GM23338 (cell line): ENCODE measurements around the gene DMD. TPM values are rescaled to one million over a fixed set of nuclear protein-coding genes. Genes with fewer than 3 reads are reported as not detected.

ENCODE experiments used
- EZH2 ChIP-seq: fragments of 200-600 bp; sonication (generic); IDR thresholded peaks from one replicate; pipeline ENCODE4 v1.8.0; 2017; ENCODE audit warnings: antibody characterized with exemption, mild to moderate bottlenecking, low read depth; ENCODE audit not compliant: unreplicated experiment
- EZH2phosphoT487 ChIP-seq: fragments of 200-600 bp; sonication (generic); IDR thresholded peaks from one replicate; pipeline ENCODE4 v1.8.1; 2018; ENCODE audit warnings: antibody characterized with exemption; ENCODE audit not compliant: unreplicated experiment
- JUNB ChIP-seq: IDR thresholded peaks from one replicate; pipeline ENCODE4 v1.6.1; 2016; ENCODE audit warnings: antibody characterized with exemption; ENCODE audit not compliant: unreplicated experiment
- NANOG ChIP-seq: IDR thresholded peaks from 2 replicates; pipeline ENCODE4 v1.6.1; 2016; ENCODE audit warnings: antibody characterized with exemption, borderline replicate concordance
- POLR2AphosphoS5 ChIP-seq: IDR thresholded peaks from 2 replicates; pipeline ENCODE4 v1.6.1; 2016; ENCODE audit warnings: antibody characterized with exemption, low read depth
- STAT1 ChIP-seq: IDR thresholded peaks from one replicate; pipeline ENCODE4 v1.6.1; 2016; ENCODE audit warnings: antibody characterized with exemption; ENCODE audit not compliant: unreplicated experiment
- ZNF114 ChIP-seq: fragments of 250-450 bp; sonication (Bioruptor Pico); IDR thresholded peaks from 2 replicates; pipeline ENCODE4 v1.5.0; 2020; ENCODE audit warnings: mild to moderate bottlenecking, moderate library complexity
- ZNF331 ChIP-seq: fragments of 250-450 bp; sonication (Bioruptor Pico); IDR thresholded peaks from 2 replicates; pipeline ENCODE4 v1.5.0; 2020; ENCODE audit warnings: low read depth, mild to moderate bottlenecking, moderate library complexity
- polyA plus RNA-seq: library from polyadenylated mRNA; unstranded; fragments of >200 nt; fragmentation: Nextera tagmentation; extraction: Ambion mirVana; gene quantifications from 2 replicates; pipeline ENCODE4 v1.2.1, GENCODE V29; 2016
- total RNA-seq: library from RNA; depleted of rRNA; stranded (reverse); fragments of >200 nt; shearing (Covaris generic); gene quantifications from 2 replicates; pipeline ENCODE4 v1.2.3, GENCODE V29; 2014
- TF ChIP-seq, protein P1 (sequence below): fragments of 250-450 bp; sonication (Bioruptor Pico); IDR thresholded peaks from 2 replicates; pipeline ENCODE4 v1.5.0; 2020; ENCODE audit warnings: mild to moderate bottlenecking, moderate library complexity
- TF ChIP-seq, protein P2 (sequence below): IDR thresholded peaks from one replicate; pipeline ENCODE4 v1.6.1; 2018; ENCODE audit warnings: antibody characterized with exemption; ENCODE audit not compliant: unreplicated experiment
- TF ChIP-seq, protein P3 (sequence below), 2 experiments: fragments of 200-600 bp in 1 of 2; sonication (generic) in 1 of 2; conservative IDR thresholded peaks; 2 replicates each; pipeline versions ENCODE4 v1.5.1 to v1.6.1; 2016 to 2017; ENCODE audit warnings: antibody characterized with exemption in 2 of 2, low read depth in 2 of 2, mild to moderate bottlenecking in 2 of 2, moderate library complexity in 1 of 2

DMD gene
- total and polyA plus RNA-seq, 2 experiments from 2014 or later = 4.5 to 7.6 TPM

DNA sequence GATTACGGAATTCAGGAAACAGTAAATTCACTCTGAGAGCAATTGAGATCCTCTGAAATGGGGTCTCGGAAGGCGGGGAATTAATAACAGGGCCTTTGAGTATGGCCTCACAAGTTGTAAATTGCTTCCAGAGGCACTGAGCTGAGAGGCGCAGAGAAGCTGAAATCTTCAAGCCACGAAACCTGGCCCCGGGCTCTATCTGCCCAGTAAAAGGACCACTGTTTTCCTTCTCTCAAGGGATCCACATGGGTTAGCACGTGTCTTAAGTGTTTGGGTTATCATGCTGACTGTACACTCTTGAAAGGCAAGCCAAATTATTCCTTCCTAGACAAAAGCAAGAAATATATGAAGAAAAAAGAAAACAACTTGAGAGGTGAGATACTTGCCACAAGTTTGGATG is 1126.6 kb downstream of the DMD start (continued):
- TF ChIP-seq, protein P1, sequence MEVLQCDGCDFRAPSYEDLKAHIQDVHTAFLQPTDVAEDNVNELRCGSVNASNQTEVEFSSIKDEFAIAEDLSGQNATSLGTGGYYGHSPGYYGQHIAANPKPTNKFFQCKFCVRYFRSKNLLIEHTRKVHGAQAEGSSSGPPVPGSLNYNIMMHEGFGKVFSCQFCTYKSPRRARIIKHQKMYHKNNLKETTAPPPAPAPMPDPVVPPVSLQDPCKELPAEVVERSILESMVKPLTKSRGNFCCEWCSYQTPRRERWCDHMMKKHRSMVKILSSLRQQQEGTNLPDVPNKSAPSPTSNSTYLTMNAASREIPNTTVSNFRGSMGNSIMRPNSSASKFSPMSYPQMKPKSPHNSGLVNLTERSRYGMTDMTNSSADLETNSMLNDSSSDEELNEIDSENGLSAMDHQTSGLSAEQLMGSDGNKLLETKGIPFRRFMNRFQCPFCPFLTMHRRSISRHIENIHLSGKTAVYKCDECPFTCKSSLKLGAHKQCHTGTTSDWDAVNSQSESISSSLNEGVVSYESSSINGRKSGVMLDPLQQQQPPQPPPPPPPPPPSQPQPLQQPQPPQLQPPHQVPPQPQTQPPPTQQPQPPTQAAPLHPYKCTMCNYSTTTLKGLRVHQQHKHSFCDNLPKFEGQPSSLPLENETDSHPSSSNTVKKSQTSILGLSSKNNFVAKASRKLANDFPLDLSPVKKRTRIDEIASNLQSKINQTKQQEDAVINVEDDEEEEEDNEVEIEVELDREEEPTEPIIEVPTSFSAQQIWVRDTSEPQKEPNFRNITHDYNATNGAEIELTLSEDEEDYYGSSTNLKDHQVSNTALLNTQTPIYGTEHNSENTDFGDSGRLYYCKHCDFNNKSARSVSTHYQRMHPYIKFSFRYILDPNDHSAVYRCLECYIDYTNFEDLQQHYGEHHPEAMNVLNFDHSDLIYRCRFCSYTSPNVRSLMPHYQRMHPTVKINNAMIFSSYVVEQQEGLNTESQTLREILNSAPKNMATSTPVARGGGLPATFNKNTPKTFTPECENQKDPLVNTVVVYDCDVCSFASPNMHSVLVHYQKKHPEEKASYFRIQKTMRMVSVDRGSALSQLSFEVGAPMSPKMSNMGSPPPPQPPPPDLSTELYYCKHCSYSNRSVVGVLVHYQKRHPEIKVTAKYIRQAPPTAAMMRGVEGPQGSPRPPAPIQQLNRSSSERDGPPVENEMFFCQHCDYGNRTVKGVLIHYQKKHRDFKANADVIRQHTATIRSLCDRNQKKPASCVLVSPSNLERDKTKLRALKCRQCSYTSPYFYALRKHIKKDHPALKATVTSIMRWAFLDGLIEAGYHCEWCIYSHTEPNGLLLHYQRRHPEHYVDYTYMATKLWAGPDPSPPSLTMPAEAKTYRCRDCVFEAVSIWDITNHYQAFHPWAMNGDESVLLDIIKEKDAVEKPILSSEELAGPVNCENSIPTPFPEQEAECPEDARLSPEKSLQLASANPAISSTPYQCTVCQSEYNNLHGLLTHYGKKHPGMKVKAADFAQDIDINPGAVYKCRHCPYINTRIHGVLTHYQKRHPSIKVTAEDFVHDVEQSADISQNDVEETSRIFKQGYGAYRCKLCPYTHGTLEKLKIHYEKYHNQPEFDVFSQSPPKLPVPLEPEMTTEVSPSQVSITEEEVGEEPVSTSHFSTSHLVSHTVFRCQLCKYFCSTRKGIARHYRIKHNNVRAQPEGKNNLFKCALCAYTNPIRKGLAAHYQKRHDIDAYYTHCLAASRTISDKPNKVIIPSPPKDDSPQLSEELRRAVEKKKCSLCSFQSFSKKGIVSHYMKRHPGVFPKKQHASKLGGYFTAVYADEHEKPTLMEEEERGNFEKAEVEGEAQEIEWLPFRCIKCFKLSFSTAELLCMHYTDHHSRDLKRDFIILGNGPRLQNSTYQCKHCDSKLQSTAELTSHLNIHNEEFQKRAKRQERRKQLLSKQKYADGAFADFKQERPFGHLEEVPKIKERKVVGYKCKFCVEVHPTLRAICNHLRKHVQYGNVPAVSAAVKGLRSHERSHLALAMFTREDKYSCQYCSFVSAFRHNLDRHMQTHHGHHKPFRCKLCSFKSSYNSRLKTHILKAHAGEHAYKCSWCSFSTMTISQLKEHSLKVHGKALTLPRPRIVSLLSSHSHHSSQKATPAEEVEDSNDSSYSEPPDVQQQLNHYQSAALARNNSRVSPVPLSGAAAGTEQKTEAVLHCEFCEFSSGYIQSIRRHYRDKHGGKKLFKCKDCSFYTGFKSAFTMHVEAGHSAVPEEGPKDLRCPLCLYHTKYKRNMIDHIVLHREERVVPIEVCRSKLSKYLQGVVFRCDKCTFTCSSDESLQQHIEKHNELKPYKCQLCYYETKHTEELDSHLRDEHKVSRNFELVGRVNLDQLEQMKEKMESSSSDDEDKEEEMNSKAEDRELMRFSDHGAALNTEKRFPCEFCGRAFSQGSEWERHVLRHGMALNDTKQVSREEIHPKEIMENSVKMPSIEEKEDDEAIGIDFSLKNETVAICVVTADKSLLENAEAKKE (CRISPR knock-in tag) = no peak
- TF ChIP-seq, protein P2, sequence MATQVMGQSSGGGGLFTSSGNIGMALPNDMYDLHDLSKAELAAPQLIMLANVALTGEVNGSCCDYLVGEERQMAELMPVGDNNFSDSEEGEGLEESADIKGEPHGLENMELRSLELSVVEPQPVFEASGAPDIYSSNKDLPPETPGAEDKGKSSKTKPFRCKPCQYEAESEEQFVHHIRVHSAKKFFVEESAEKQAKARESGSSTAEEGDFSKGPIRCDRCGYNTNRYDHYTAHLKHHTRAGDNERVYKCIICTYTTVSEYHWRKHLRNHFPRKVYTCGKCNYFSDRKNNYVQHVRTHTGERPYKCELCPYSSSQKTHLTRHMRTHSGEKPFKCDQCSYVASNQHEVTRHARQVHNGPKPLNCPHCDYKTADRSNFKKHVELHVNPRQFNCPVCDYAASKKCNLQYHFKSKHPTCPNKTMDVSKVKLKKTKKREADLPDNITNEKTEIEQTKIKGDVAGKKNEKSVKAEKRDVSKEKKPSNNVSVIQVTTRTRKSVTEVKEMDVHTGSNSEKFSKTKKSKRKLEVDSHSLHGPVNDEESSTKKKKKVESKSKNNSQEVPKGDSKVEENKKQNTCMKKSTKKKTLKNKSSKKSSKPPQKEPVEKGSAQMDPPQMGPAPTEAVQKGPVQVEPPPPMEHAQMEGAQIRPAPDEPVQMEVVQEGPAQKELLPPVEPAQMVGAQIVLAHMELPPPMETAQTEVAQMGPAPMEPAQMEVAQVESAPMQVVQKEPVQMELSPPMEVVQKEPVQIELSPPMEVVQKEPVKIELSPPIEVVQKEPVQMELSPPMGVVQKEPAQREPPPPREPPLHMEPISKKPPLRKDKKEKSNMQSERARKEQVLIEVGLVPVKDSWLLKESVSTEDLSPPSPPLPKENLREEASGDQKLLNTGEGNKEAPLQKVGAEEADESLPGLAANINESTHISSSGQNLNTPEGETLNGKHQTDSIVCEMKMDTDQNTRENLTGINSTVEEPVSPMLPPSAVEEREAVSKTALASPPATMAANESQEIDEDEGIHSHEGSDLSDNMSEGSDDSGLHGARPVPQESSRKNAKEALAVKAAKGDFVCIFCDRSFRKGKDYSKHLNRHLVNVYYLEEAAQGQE = no peak
- TF ChIP-seq ZNF114 = no peak
- TF ChIP-seq, protein P3, sequence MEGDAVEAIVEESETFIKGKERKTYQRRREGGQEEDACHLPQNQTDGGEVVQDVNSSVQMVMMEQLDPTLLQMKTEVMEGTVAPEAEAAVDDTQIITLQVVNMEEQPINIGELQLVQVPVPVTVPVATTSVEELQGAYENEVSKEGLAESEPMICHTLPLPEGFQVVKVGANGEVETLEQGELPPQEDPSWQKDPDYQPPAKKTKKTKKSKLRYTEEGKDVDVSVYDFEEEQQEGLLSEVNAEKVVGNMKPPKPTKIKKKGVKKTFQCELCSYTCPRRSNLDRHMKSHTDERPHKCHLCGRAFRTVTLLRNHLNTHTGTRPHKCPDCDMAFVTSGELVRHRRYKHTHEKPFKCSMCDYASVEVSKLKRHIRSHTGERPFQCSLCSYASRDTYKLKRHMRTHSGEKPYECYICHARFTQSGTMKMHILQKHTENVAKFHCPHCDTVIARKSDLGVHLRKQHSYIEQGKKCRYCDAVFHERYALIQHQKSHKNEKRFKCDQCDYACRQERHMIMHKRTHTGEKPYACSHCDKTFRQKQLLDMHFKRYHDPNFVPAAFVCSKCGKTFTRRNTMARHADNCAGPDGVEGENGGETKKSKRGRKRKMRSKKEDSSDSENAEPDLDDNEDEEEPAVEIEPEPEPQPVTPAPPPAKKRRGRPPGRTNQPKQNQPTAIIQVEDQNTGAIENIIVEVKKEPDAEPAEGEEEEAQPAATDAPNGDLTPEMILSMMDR (conservative IDR thresholded peaks at IDR 0.05; ENCODE audit: low read depth in 2 of 2) = no peak
- no peak for TF ChIP-seq STAT1
- no peak for TF ChIP-seq JUNB
- TF ChIP-seq ZNF331 (CRISPR knock-in tag) = no peak
- no peak for TF ChIP-seq EZH2
- TF ChIP-seq NANOG = no peak
- no peak for TF ChIP-seq EZH2phosphoT487
- no peak for TF ChIP-seq POLR2AphosphoS5
